Mucosa of gallbladder (tissue), 1 donor: ENCODE results near the gene TMEM201. TPM values are rescaled to one million over a fixed set of nuclear protein-coding genes. Genes with fewer than 3 reads are reported as not detected.
"Not testable (repeated sequence)": the region's sequence is repeated elsewhere in the genome, so short reads cannot be mapped to it uniquely, and the experiment has no call there.

ENCODE experiments used
- DNase-seq: peaks from one replicate; pipeline ENCODE4 v3.0.0-alpha.2; 2020; ENCODE audit warnings: low spot score
- total RNA-seq: library from RNA; stranded (reverse); gene quantifications from one replicate; pipeline ENCODE4 v1.2.1, GENCODE V29; 2021
- donor health status: DM: no; HTN: no; CAD: no.

The TMEM201 gene
- total RNA-seq, 1 donor from 2014 or later, result 8.8 TPM

DNA sequence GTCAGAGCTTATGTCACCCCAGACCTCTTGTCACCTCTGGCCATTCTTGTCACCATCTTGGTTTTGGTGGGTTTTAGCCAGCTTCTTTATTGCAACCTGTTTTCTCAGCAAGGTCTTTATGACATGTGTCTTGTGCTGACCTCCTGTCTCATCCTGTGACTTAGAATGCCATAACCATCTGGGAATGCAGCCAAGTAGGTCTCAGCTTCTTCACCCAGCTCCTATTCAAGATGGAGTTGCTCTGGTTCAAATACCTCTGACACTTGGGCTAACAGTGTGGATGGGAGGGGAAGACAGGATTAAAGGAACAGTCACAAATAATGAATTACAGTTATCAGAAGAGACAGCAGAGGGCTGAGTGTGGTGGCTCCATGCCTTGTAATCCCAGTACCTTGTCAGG lies 32.3 kb downstream of the TMEM201 start:
- DNase-seq, result no peak

DNA sequence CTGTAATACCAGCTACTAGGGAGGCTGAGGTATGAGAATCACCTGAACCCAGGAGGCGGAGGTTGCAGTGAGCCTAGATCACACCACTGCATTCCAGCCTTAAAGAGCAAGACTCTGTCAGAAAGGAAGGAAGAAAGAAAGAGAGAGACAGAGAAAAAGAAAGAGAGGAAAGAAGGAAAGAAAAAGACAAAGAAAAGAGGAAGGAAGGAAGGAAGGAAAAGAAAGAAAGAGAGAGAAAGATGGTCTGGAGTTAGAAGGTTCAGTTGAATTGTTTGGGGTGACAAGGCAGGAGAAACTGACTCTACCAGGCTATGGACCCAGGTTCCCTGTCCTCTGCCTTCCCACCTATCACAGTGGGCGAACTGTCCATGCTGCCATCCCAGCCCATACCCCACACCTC lies 35.4 kb downstream of the TMEM201 start:
- DNase-seq, result no peak

DNA sequence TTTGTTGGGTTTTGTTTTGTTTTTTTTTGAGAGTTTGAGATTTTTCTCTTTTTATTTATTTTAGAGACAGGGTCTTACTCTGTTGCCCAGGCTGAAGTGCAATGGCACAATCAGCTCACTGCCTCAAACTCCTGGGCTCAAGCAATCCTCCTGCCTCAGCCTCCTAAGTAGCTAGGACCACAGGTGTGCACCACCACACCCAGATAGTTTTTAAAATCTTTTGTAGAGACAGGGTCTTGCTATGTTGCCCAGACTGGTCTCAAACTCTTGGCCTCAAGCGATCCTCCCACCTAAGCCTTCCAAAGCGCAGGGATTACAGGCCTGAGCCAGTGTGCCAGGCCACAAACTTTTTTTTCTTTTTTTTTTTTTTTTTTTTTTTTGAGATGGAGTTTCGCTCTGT lies 36.3 kb downstream of the TMEM201 start:
- not testable (repeated sequence) for DNase-seq

DNA sequence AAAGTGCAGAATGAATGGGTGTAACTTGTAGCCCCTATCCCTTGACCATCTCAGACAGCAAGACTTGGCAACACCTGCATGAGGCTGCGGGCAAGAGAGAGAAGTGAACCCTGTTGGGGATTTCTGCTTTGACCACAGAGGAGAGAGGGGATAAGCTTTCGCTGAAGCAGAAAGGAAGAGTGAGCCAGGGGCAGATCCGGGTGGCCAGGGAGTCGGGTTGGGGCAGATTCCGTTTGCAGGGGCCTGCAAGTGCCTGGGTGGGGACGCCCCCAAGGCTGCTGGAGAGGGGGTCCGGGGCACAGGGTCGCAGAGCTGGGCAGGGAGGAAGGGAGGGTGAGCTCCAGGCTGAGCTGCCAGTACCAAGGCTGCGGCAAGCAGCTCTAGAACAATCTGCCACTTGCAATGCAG lies 37.5 kb downstream of the TMEM201 start:
- no peak for DNase-seq

DNA sequence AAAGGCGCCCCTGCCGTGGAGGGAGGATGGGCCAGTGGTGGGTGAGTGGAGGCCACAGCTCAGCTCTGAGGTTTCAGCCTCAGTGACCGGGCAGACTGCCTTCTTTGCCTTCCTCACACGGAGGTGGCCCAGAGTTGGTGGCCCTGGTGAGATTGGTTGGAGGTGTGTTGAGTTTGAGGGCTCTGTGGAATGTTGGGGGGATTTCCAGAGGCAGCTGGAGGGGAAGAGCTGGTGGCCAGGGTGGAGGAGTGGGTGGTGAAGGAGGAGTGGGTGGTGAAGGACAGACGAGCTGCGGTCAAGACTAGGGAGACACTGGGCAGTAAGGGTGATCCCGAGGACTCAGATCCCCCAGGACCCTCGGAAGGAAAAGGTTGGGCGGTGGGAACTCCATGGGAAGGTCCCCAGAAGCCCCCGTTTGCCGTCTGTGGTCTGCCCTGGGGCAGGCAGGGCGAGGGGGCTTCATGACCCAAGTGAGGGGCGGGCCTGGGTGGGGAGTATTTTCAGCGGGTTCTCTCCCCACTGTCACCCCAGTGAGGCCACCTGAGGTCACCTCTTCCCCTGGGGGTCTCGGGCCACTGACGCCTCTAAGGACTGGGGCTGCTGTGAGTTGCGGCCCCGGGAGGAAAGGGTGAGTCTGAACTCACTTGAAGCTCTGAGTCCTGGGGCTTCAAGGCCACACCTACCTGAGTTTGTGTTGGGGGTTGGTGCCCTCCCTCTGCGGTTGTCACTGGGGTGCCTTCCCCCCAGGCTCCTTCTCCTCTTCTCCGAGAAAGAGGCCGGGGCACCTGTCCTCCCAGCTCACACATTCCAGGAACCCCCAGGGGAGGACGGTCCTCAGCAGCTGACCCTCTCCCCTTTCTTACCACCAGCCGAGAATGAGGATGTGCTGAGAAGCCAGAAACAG lies 40.1 kb downstream of the TMEM201 start:
- no peak for DNase-seq

DNA sequence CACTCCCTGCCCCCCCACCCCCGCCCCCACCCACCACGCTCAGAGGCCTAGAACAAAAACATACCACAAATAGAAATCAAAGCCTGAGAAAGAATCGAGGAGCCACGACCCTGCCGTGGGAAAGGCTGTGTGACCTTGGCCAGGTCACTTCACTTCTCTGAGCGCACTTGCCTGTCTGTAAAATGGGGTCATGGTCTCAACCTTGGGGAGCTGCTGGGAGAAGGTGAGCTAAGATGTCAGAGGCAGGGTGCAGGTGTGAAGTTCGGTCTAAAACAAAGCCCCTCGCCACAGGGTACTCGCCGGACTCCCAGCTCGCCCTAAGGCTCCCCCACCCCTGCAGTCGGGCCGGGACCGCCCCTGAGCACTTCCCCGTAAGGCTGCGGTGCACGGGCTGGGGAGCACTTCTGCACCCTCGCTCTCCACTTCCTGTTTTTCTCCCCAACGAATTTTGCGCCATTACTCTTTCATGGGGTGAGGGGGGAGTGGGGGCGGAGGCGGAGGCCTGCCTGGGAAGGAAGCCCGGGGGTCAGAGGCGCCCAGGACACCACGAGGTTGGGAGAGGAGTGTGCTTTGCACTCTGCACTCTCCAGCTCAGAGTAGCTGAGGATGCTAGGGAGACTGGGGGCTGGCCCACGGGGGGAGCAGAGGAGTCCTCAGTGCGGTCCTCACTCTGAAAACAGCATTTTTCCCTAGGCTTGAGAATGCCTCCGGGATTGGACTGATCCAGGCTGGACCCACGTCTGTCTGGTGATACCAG lies 40.9 kb downstream of the TMEM201 start:
- DNase-seq, result peak; percentile 45

DNA sequence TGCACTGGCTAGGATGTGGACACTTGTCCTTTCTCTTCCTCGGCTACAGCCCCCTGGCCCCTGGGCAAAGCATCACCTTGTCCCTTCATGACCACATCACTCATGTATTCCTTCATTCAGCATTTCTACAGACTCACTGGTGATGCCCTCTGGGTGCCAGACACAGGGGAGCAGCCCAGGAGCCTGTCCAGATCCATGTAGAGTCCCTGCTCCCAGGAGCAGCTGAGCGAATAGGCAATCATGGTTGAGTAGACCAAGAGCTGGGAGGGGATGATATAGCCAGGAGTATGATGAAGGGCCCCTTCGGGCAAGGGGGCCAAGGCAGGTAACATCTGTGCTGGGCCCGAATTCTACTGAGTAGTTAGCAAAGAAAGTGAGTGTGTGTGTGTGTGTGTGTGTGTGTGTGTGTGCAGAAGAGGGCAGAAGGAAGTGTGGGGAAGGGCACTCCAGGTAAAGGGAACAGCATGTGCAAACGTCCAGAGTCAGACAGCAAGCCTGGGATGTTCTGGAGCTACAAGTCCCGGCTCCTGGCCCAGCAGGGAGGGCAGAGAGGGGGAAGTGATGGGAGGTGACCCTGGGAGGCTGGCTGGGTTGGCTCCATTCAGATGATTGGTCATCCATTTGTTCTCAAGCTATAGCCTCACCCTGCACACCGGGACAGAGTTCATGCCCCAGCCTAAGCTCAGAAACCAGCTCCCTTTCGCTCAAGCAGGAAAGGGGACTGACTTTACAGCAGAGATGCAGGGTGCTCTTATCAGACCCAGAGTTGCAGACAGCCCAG lies 41.8 kb downstream of the TMEM201 start:
- DNase-seq, result no peak

DNA sequence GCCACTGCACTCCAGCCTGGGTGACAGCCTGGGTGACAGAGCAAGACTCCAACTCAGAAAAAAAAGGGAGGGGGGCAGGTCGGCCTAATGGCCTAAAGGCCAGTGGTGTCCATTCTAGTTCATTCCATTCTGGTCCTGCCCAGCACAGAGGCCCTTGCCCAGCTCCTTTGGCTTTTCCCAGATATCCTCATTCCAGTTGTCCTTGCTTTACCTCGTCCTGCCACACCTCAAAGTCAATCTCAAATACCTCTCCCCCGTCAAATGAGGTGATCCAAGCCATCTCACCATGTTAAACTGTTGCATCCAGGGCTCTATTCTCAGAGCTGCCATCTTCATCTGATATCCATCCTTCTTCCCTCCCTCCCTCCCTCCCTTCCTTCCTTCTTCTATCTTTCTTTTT lies 42.9 kb downstream of the TMEM201 start:
- DNase-seq, result no peak

DNA sequence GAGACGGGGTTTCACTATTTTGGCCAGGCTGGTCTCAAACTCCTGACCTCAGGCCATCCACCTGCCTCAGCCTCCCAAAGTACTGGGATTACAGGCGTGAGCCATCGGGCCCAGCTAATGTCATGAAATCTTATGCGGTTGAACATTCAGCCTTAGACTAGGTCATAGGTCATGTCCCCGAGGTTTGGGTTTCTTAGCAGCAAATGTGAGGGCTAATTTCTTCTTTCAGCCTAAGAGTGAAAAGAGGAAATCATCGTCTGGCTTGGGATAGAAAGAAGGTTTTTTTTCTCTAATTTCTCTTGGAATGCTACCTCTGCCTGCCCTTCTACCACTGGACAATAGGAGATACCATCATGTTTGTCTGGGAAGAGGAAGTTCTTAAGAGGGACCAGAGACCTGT lies 44.8 kb downstream of the TMEM201 start:
- DNase-seq, result no peak

DNA sequence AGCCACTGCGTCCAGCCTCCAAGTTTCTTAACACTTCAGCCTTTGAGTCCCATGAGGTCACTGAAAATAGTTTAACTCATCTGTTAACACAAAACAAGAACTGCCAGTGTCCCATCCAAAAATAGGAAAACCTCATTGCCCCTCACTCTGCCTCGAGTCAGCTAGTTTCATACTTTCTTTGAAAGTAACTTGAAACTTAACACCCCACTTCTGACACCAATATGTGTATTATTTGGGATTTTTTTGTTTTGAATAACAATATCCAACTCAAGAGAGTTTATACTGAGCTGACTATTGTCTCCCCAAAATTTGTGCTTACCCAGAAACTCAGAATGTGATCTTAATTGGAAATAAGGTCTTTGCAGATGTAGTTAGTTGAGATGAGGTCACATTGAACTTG lies 45.9 kb downstream of the TMEM201 start:
- no peak for DNase-seq

DNA sequence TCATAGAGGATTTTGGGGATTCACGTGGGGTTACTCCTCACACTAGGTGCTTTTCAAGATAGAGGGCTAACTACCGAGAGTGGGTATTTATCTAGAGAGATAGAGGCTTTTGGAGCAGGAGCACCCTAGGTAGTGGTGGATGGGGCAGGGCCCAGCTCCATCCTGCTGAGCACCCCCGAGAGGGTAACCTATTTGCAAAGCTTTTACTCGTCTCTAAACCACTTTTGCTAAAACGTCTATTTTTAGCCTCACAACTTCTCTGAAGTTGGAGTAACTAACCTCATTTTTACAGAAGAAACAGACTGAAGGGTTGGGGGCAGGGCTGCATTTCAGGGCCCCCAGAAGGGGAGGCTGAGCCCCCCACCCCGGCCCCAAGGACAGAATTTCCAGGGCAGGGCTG lies 50.5 kb downstream of the TMEM201 start:
- DNase-seq, result no peak

DNA sequence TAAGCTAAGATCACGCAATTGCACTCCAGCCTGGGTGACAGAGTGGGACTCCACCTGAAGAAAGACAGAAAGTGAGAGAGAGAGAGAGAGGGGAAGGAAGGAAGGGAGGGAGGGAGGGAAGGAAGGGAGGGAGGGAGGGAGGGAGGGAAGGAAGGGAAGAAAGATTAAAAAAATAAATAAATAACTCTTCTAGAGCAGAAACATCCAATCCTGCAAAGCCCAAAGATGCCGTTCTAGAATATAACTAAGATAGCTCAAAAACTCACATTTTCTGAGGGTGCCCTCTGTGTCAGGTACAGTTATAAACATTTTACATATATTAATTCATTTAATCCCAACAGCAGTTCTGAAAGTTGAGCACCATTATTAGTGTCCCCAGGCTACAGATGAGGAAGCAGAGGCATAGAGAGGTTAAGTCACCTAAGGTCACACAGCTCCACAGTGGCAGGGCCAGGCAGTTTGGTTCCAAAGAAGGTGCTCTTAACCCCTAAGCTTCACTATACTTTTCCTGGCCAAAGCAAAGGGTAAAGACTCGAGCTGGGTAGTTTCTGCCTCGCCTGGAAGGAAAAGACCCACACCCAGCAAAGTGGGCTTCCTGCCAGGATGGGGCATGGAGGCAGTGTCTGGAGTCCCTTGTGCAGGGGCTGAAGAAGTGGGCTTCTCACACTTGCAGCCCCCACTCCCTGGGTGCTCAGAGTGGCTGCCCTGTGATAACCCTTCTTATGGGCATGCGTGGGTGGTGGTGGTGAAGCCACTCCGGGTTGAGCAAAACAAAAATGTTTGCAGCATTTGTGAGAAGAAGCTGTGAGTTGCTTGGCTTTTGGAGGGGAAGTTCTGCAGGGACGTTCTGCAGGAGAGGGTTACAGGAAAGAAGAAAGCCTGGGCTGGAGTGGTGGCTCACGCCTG lies 54.9 kb downstream of the TMEM201 start:
- DNase-seq, result no peak

DNA sequence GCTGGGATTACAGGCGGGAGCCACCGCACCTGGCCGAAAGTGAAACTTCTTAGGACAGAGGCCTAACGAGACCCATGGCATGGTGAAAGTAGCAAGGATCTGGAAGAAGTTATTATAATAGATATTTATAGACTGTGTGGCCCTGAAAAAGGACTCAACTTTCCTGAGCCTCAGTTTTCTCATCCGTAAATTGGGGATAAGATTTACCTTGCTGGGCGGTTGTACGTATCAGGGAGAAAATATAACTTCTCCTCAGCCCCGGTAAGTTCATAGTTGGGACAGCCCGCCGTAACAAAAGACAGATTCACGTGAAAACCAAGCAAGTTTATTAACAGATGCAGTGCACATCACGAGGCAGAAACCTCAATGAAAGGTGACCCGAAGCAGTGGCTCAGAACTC lies 57.3 kb downstream of the TMEM201 start:
- no peak for DNase-seq

DNA sequence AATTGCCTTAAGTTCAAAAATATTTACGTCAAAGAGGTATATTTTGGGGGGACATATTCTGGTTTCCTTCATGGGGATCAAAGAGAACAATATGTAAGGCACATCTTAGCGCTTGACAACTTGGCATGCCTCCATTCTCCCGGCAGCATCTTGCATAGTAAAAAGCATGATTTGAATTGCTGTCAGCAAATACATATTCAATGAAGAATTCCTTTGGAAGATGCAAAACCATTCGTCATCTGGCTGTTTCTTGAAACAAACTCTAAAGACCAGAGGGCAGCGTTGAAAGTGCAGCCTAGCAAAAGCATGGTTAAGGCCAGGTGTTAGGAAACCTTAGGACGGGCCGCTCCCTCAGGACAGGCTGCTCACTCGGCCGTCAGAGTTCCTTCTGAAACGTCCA lies 59.5 kb downstream of the TMEM201 start:
- DNase-seq, result no peak

DNA sequence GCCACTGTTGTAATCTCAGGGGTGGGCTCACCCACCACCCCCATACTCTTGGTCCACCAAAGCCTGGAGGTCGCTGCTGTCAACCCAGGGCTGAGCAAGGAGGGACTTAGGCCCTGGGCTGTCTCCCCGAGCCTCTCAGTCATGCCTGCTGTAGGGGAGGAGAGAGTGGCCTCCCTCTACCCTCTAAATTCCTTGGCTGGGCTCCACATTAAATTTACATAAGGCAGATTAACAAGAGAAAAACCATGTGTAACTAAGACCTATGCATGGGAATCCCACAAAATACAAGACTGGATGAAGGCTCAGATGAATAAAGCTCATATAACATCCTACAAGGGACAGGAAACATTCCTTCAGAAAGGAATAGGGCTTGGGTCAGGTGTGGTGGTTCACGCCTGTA lies 61.1 kb downstream of the TMEM201 start:
- no peak for DNase-seq

DNA sequence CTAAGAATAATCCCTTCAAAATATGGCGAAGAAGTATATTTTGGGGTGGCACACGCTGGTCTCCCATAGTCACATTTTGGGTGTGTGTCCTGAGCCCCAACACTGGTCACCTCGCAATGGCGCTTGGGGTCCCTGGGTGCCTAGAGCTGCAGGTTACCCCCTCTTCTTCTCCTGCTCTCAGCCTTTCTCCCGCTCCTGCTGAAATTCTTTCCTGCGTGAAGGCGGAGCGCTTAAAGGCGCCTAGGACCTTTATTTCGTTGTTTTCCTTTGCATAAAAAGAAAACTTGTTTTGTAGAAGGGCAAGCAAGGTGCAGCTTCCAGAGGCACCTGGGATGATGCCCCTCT lies 62.5 kb downstream of the TMEM201 start:
- no peak for DNase-seq

DNA sequence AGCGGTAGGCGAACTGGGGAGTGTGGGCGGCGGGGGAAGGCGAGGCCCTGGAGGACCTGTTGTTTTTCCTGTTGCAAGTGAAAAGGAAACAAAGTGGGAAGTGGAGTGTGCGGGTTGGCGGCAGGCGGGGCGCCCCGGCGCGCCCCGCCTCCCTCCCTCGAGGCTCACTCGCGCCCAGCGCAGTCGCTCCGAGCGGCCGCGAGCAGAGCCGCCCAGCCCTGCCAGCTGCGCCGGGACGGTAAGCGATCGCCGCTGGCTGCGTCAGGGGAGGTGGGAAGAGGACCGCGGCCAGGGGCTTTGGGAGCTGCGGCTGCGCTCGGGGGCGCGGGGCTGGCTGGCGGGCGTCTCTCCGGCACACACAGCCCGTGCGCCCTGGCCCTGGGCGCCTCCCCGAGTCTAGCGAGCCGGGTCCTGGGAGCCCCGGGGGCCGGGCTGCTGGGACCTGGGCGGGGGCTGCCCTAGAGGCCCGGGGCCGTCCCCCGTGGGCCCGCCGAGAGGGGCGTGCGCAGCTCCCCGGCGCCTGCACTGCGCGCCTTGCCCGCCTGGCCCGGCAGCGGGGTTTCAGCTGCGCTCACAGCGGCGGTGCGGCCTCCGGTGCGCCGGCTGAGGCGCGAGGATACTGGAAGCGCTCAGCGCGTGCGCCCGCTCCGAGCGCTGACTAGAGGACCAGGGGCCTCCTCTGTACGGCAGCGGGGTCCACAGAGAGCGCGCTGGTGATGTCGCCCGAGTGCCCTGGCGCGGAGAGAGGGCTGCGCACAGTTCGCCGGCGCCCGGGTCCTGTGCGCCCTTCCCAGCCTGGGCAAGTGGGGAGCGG lies 63.1 kb downstream of the TMEM201 start, which contains the start of gene PIK3CD:
Gene PIK3CD (plus strand): TSS at position 167 of the 814 bp plus-strand sequence. CDS start 58,725 bp downstream, outside the sequence.
- no peak for DNase-seq

DNA sequence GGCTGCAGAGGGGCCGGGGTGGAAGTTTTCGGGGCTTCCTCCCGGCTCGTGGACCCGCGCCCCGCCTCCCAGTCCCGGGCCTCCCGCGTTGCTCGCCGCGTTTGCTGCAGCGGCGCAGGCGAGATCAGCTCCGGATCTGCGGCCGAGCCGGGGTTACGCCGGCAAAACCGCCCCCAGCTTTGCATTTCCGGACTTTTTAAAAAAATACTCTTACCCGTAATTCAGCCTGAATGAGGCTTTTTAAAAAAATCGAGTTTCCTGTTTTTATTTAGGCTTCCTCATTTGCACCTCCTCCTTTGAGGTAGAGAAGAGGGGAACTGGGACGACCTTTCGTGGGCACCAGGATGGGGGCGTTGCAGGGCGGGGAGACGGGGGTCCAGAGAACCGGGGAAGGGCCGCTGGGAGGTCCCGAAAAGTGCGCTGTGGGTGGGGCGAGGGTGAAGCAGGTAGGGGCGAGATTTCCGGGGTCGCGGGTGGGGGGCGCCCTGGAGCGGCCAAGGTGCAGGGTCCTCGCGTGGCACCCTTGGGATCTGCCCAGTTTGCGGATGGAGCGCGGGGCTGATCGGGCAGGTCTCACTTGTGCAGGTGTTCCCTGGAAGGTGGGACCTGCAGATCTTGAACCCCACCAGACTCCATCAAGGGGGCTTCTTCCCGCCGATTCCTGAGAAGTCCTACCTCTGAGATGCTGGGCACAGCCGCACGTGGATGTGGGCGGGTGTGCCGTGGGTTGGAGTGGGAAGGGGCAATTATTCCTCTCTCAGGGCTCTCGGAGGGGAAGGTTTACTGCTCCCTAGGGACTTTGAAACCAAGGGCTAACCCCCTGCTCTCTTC lies 63.9 kb downstream of the TMEM201 start:
- no peak for DNase-seq

DNA sequence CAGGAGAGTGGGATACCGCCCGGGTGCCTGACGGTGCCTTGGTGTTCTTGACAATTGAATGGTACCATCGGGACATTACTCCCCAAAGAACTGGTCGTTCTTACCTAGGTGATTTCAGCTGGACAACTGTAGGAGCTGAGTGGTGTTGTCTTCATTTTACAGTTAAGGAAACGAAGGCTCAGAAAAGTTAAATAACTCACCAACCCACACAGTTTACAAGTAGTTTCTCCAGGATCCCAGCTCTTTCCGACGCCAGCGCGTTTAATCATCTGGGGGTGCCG lies 64.4 kb downstream of the TMEM201 start:
- DNase-seq, result no peak
